SK-N-SH (cell line): Measurements from ENCODE around the gene SOX30. TPM values are rescaled to one million over a fixed set of nuclear protein-coding genes. Genes with fewer than 3 reads are reported as not detected.

Experiments
- CTCF ChIA-PET: fragments of 300-600, 350-600 bp; formaldehyde crosslinking; extraction: SDS; loops from one replicate; lab custom pipeline; 2021; lab: Yijun Ruan, JAX
- POLR2A ChIA-PET: fragments of 350-600 bp; sonication (Branson Sonifier 250); formaldehyde crosslinking; extraction: SDS; loops from one replicate; lab custom pipeline; 2020; ENCODE audit warnings: antibody characterized with exemption, inconsistent platforms; lab: Yijun Ruan, JAX
- DNase-seq: peaks from one replicate; pipeline ENCODE4 v3.0.0; 2012
- H2AFZ ChIP-seq: fragments of 200-600 bp; sonication (generic); 2 replicates; pipeline ENCODE4 v1.8.1; 2016; ENCODE audit warnings: antibody characterized with exemption, mild to moderate bottlenecking, low read depth
- H3F3A ChIP-seq: fragments of 200-600 bp; sonication (generic); replicated peaks from 2 replicates; pipeline ENCODE3; 2016; ENCODE audit warnings: antibody characterized with exemption, mild to moderate bottlenecking; ENCODE audit not compliant: insufficient read depth
- H3K27ac ChIP-seq, 2 experiments: fragments of 200-500 bp in 1 of 2; fragments of 200-600 bp in 1 of 2; sonication (Bioruptor generic) in 1 of 2; sonication (generic), shearing (Covaris generic) in 1 of 2; 2 replicates each; pipeline versions ENCODE4 v1.5.1 to v1.6.1; 2014 to 2016; ENCODE audit warnings: low read depth in 2 of 2, inconsistent platforms in 1 of 2, low read length in 1 of 2, mild to moderate bottlenecking in 1 of 2, mixed read lengths in 1 of 2
- H3K27me3 ChIP-seq: fragments of 200-600 bp; sonication (generic), shearing (Covaris generic); 2 replicates; pipeline ENCODE4 v1.6.1; 2016; ENCODE audit warnings: mixed run types; ENCODE audit not compliant: insufficient read depth
- H3K36me3 ChIP-seq, 2 experiments: fragments of 200-500 bp in 1 of 2; fragments of 200-600 bp in 1 of 2; sonication (Bioruptor generic) in 1 of 2; sonication (generic) in 1 of 2; replicated peaks in 1 of 2; 2 replicates each; pipeline versions ENCODE3 to v1.5.1; 2014 to 2016; ENCODE audit warnings: low read length in 1 of 2, mild to moderate bottlenecking in 1 of 2; ENCODE audit not compliant: insufficient read depth in 2 of 2, control insufficient read depth in 1 of 2
- H3K4me1 ChIP-seq, 2 experiments: fragments of 200-500 bp in 1 of 2; fragments of 200-600 bp in 1 of 2; sonication (Bioruptor generic) in 1 of 2; sonication (generic), shearing (Covaris generic) in 1 of 2; 2 replicates each; pipeline versions ENCODE4 v1.5.1 to v1.6.1; 2014 to 2016; ENCODE audit warnings: low read depth in 1 of 2, low read length in 1 of 2, mixed run types in 1 of 2; ENCODE audit not compliant: insufficient read depth in 2 of 2, control insufficient read depth in 1 of 2
- H3K4me2 ChIP-seq: fragments of 200-600 bp; sonication (generic), shearing (Covaris generic); 2 replicates; pipeline ENCODE4 v1.6.1; 2017; ENCODE audit warnings: mixed run types
- H3K4me3 ChIP-seq, 2 experiments: fragments of 200-500 bp in 1 of 2; fragments of 200-600 bp in 1 of 2; sonication (Bioruptor generic) in 1 of 2; sonication (generic), shearing (Covaris generic) in 1 of 2; 2 replicates each; pipeline versions ENCODE4 v1.5.1 to v1.8.1; 2014 to 2016; ENCODE audit warnings: low read depth in 2 of 2, inconsistent platforms in 1 of 2, low read length in 1 of 2, mild to moderate bottlenecking in 1 of 2, mixed read lengths in 1 of 2, moderate library complexity in 1 of 2
- H3K79me2 ChIP-seq: fragments of 200-600 bp; sonication (generic); 2 replicates; pipeline ENCODE4 v1.8.1; 2017; ENCODE audit warnings: mild to moderate bottlenecking; ENCODE audit not compliant: insufficient read depth
- H3K9ac ChIP-seq: fragments of 200-600 bp; sonication (generic); 2 replicates; pipeline ENCODE4 v1.6.1; 2017; ENCODE audit warnings: mixed run types
- H3K9me2 ChIP-seq: fragments of 200-600 bp; sonication (generic); 2 replicates; pipeline ENCODE4 v1.6.1; 2017; ENCODE audit warnings: mixed run types
- H3K9me3 ChIP-seq: fragments of 200-600 bp; sonication (generic); 2 replicates; pipeline ENCODE4 v1.6.1; 2017; ENCODE audit warnings: mixed run types, mild to moderate bottlenecking, moderate library complexity
- H4K20me1 ChIP-seq: fragments of 200-600 bp; sonication (generic); 2 replicates; pipeline ENCODE4 v1.6.1; 2017; ENCODE audit warnings: mild to moderate bottlenecking, mixed run types; ENCODE audit not compliant: insufficient read depth
- CHD2 ChIP-seq: fragments of 150-350 bp; IDR thresholded peaks from 2 replicates; pipeline ENCODE4 v1.6.1; 2018; ENCODE audit warnings: low read length; ENCODE audit not compliant: partially characterized antibody
- ELF1 ChIP-seq: IDR thresholded peaks from 2 replicates; pipeline ENCODE4 v1.4.0; 2012
- FOSL2 ChIP-seq: IDR thresholded peaks from 2 replicates; pipeline ENCODE4 v1.4.0; 2012; ENCODE audit warnings: low read depth, mild to moderate bottlenecking, moderate library complexity, borderline replicate concordance
- FOXJ3 ChIP-seq: sonication (generic); formaldehyde crosslinking; IDR thresholded peaks from 2 replicates; pipeline ENCODE4 v1.5.1; 2020; ENCODE audit warnings: mild to moderate bottlenecking, missing genetic modification reagents
- IRF3 ChIP-seq: fragments of 150-350 bp; IDR thresholded peaks from 2 replicates; pipeline ENCODE4 v1.6.1; 2016; ENCODE audit warnings: mild to moderate bottlenecking, low read depth, low read length
- NRF1 ChIP-seq: IDR thresholded peaks from 2 replicates; pipeline ENCODE4 v1.6.1; 2012; ENCODE audit warnings: low read depth, mild to moderate bottlenecking, low read length
- RAD21 ChIP-seq: IDR thresholded peaks from 2 replicates; pipeline ENCODE4 v1.6.1; 2012; ENCODE audit warnings: mild to moderate bottlenecking, low read length
- RCOR1 ChIP-seq: fragments of 150-350 bp; IDR thresholded peaks from 2 replicates; pipeline ENCODE4 v1.6.1; 2017; ENCODE audit warnings: antibody characterized with exemption, low read length
- RFX5 ChIP-seq: IDR thresholded peaks from 2 replicates; pipeline ENCODE4 v1.6.1; 2012; ENCODE audit warnings: mild to moderate bottlenecking, improper control_type of control experiment, low read length
- RXRA ChIP-seq: IDR thresholded peaks from 2 replicates; pipeline ENCODE4 v1.4.0; 2012; ENCODE audit warnings: low read depth, mild to moderate bottlenecking, borderline replicate concordance
- SIN3A ChIP-seq: IDR thresholded peaks from 2 replicates; pipeline ENCODE4 v1.6.1; 2012; ENCODE audit warnings: low read depth, mild to moderate bottlenecking, low read length, moderate library complexity, borderline replicate concordance
- YY1 ChIP-seq: IDR thresholded peaks from 2 replicates; pipeline ENCODE4 v1.4.0; 2012; ENCODE audit warnings: low read depth, mild to moderate bottlenecking
- WGBS: methylation state at CpG from one replicate; pipeline ENCODE4 v1.1.6; 2017; ENCODE audit warnings: low lambda C conversion rate; 5-methylcytosine and 5-hydroxymethylcytosine counted together
- polyA plus RNA-seq, 3 experiments: library from polyadenylated mRNA; depleted of rRNA; stranded (reverse); fragments of >200 nt; gene quantifications; 2 replicates each; pipeline ENCODE4 v1.2.3, GENCODE V29; 2012
- TF ChIP-seq, protein P1 (sequence below): fragments of 150-350 bp; IDR thresholded peaks from 2 replicates; pipeline ENCODE4 v1.6.1; 2017; ENCODE audit warnings: antibody characterized with exemption, low read length, low read depth, borderline replicate concordance

The SOX30 gene
- polyA plus RNA-seq, 1 of the 3 experiments (the other 2 are of a cell fraction), result 0.13 TPM

- Histone ChIP-seq H3F3A (peaks cover 6% of the 10 kb centered on the region), H3K36me3 (no peaks in the 10 kb centered on the region), H4K20me1 (no peaks in the 10 kb centered on the region), H2AFZ (no peak overlapping the region), H3K9me3 (no peaks in the 10 kb centered on the region), H3K9me2 (no peaks in the 10 kb centered on the region), H3K27ac (no peak overlapping the region; a peak in 1 of 4 replicates), H3K4me3 (no peak overlapping the region), H3K4me2 (no peak overlapping the region), H3K9ac (no peak overlapping the region), H3K27me3 (no peaks in the 10 kb centered on the region), H3K79me2 (no peaks in the 10 kb centered on the region), H3K4me1 (no peaks in the 10 kb centered on the region)
- ChIA-PET POLR2A (no interaction called here), CTCF (no interaction called here)
- DNase-seq, result no peak
- WGBS, result 88% methylated on average over 10 of the region's 10 CpGs
- TF ChIP-seq, protein P1, sequence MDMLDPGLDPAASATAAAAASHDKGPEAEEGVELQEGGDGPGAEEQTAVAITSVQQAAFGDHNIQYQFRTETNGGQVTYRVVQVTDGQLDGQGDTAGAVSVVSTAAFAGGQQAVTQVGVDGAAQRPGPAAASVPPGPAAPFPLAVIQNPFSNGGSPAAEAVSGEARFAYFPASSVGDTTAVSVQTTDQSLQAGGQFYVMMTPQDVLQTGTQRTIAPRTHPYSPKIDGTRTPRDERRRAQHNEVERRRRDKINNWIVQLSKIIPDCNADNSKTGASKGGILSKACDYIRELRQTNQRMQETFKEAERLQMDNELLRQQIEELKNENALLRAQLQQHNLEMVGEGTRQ, result no peak
- TF ChIP-seq SIN3A (no peak), YY1 (no peak), ELF1 (no peak), RCOR1 (no peak), RXRA (no peak), RAD21 (no peak), NRF1 (no peak)
- TF ChIP-seq, all 33 proteins: peak for 0
Measured at GRCh38 chr5:157582731-157583620, 69.3 kb downstream of the SOX30 start.

- no peak overlapping the region for H3K4me2 ChIP-seq
- TF ChIP-seq RFX5, result no peak
- TF ChIP-seq IRF3, result no peak
- no peak for TF ChIP-seq CHD2
- no peak for TF ChIP-seq FOSL2
- TF ChIP-seq FOXJ3, result no peak
- no peak for TF ChIP-seq RXRA
- TF ChIP-seq SIN3A, result no peak
- no peak for TF ChIP-seq NRF1
- TF ChIP-seq, all 33 proteins: peak for 0
Measured at GRCh38 chr5:157581901-157582300, 70.3 kb downstream of the SOX30 start.

More at GRCh38 chr5:157581901-157582300, 70.3 kb downstream of the SOX30 start:
- no peak overlapping the region for H3K27ac ChIP-seq
- H3K36me3 ChIP-seq, result no peaks in the 10 kb centered on the region
- no peaks in the 10 kb centered on the region for H4K20me1 ChIP-seq
- no peaks in the 10 kb centered on the region for H3K27me3 ChIP-seq
- H2AFZ ChIP-seq, result no peak overlapping the region
- POLR2A ChIA-PET, result no interaction called here
- no peak for DNase-seq
- WGBS, result 97% methylated on average over 5 of the region's 5 CpGs
- CTCF ChIA-PET, result no interaction called here
- no peak overlapping the region for H3K4me3 ChIP-seq
- H3K4me1 ChIP-seq, result no peaks in the 10 kb centered on the region
- 0 out of 2 replicates have a peak, but pooled peaks cover 3% of the 10 kb centered on the region for H3K79me2 ChIP-seq
- no peaks in the 10 kb centered on the region for H3K9me2 ChIP-seq
- H3K9me3 ChIP-seq, result no peaks in the 10 kb centered on the region
- no peak overlapping the region for H3K9ac ChIP-seq
- H3F3A ChIP-seq, result peaks cover 6% of the 10 kb centered on the region
